CD4-positive, alpha-beta T cell treated with Interleukin-21 for 1 hour (primary cell): ENCODE data around the gene HSF4.

Source experiments
- DNase-seq: peaks from one replicate; pipeline ENCODE4 v3.0.0-alpha.2; 2020

HSF4 gene

DNA sequence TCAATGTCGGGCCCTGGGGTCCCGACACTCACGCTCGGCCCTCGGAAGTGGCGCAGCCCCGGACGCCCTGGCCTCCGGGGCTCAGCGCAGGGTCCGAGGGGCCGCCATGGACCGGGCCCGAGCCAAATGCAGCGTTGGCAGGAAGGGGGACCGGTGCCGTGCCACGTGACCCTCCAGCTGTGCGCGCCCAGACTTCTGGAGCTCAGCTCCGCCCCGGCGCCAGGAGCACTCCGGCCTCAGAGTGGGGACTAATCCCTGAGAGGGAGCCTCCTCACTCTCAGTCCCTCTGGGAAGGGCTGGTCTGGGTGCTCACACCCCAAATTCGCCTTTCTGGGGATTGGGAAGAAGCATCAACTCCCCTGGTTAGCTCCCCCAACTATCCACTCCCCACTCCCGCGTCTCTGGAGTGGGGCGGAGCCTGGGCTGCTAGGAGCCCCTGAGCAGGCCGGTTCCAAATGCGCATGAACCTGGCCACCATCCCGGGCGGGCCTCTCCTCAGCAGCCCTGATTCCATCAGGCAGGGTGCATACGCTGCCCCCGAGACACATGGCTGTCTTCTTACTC, 13.6 kb upstream of the HSF4 start, which contains the start of gene B3GNT9:
Gene B3GNT9, minus strand, starts transcription at position 166 of the 564 bp plus-strand sequence. CDS start 513 bp downstream, outside the sequence.
- DNase-seq: peak; percentile 41

- DNase-seq: no peak
These were observed 13.0 kb upstream of the HSF4 start for GRCh38 chr16:67151431-67152097.

GRCh38 chr16:67154578-67155294, 9.8 kb upstream of the HSF4 start:
- no peak for DNase-seq

- DNase-seq: peak; percentile 82
These were observed 9.0 kb upstream of the HSF4 start for GRCh38 chr16:67155295-67156142.

DNA sequence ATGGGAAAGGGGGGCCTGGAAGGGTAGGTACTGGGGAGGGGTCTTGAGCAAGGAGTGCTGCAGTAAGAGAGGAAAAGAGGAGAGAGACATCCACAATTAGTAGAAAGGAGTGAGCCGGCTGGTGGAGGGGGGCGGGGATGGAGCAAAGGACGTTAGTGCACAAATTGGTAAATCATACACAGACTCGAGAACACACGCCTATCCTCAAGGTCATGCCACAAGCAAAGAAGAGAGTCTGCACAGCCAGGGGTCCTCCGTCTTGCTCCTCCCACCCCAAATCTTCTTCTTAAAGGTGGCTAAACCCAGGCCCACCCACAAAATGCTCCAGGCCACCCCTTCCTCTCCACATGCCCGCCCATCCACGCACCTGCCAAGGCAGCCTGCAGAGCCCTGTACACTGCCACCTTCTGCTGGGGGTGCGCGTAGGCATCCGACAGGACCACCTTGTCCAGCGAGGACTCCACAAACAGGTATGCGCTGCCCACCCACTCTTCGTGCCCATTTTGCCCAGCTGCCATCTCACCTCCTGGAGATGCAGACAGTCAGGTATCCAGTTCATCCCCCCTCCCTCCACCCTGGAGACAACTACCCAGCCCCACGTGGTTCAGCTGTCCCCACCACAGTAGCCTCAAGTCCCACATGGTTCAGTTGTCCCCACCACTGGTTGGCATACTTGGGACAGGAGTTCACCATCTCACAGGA, 8.3 kb upstream of the HSF4 start:
- no peak for DNase-seq

DNA sequence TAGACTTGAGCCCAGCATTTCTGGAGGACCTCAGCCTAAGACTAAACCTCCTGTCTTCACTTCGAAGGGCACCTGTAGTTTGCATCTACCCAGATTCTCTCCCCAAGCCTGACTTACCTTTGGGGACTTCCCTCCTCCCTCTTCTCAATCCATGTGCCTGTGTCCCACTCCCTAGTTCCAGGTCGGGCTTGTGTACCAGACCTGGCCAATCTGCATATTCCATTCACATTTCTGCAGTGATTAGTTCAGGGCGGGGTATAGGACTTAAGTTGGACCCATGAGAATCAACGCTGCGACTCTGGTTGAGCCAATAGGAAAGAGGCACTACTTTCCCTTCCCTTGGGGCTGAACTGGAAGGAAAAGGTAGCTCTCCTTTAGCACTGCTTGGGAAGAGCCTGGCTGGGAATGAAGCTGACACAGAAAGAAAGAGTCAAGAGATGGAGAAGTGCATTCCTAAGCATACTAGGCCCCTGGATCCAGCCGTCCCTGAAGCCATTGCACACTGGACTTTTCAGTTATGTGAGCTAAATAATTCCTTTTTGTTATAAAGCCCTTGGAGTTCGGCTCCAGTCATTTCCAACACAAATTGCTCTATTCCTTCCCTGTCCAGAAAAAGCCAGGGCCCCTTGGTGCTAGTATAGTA, 7.3 kb upstream of the HSF4 start:
- no peak for DNase-seq

- DNase-seq: peak; percentile 74
These were observed 6.5 kb upstream of the HSF4 start for GRCh38 chr16:67157892-67158635.

- DNase-seq: peak; percentile 92
These were observed 5.6 kb upstream of the HSF4 start for GRCh38 chr16:67158637-67159600.

GRCh38 chr16:67161595-67162058, 2.9 kb upstream of the HSF4 start:
- no peak for DNase-seq

DNA sequence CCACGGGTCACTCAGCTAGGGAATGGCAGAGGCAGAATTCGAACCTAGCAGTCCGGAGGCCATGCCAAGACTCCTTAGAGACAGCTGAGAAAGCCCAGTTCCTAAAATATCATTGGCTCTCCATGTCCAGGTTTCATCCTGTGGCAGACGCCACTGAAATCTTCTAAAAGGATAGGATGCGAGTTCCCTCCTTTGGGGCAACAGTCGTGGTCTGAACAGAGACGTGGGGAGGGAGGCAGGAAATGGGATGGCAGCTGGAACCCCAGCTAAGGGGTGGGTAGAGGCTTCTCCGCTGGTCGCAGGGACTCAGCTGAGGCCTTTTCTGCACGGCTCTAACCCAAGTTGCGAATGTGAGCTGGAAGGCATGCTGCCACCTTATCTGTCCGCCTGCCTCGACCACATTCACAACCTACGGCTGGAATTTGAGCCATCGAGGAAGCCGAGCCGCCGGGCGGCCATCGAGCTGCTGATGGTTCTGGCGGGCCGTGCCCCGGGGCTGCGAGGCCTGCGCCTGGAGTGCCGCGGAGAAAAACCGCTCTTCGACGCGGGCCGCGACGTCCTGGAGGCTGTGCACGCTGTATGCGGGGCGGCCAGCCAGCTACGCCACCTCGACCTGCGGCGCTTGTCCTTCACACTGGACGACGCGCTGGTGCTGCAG, 1.9 kb upstream of the HSF4 start:
- DNase-seq: no peak

DNA sequence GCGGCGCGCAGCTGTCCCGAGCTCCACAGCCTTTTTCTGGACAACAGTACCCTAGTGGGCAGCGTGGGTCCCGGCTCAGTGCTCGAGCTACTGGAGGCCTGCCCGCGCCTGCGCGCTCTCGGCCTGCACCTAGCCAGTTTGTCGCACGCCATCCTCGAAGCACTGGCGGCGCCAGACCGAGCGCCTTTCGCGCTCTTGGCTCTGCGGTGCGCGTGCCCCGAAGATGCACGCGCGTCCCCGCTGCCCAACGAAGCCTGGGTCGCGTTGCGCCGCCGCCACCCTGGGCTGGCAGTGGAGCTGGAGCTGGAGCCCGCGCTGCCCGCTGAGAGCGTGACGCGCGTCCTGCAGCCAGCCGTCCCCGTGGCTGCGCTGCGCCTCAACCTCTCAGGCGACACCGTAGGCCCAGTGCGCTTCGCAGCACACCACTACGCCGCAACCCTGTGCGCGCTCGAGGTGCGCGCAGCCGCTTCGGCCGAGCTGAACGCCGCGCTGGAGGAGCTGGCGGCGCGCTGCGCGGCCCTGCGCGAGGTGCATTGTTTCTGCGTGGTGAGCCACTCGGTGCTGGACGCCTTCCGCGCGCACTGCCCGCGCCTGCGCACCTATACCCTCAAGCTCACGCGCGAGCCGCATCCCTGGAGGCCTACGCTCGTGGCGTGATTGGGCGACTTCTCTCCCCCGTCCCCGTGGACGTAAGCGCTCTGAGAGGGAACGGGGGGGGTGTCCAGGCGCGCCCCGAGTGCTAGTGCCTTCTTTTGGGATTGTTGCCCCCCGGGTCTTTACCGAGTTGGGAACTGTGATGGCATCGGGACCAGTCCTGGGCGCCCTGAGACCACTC, 1.2 kb upstream of the HSF4 start:
- DNase-seq: peak; percentile 62

GRCh38 chr16:67163999-67164558, 466 bp upstream of the HSF4 start:
- DNase-seq: no peak

- DNase-seq: no peak
These were observed 855 bp downstream of the HSF4 start for GRCh38 chr16:67165121-67166078.

GRCh38 chr16:67166110-67166547, 1.6 kb downstream of the HSF4 start:
- no peak for DNase-seq

GRCh38 chr16:67166598-67167168, 2.1 kb downstream of the HSF4 start:
- DNase-seq: no peak

DNA sequence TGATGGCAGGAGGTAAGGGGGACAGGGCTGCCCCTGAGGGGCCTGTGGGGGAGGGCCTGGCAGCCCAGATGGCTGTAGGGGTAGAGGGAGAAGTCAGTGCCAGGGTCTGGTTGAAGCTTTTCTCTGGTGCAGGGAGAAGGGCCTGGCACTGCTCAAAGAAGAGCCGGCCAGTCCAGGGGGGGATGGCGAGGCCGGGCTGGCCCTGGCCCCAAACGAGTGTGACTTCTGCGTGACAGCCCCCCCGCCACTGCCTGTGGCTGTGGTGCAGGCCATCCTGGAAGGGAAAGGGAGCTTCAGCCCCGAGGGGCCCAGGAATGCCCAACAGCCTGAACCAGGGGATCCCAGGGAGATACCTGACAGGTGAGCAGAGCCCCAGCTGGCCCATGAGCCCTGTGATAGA, 3.0 kb downstream of the HSF4 start:
- no peak for DNase-seq
